K562 (cell line): ENCODE measurements around the gene WDR18. TPM values are rescaled to one million over a fixed set of nuclear protein-coding genes. Genes with fewer than 3 reads are reported as not detected.

Experiments used
- BCL6 ChIP-seq: fragments of 250-450 bp; sonication (Bioruptor Pico); IDR thresholded peaks from 2 replicates; pipeline ENCODE4 v1.4.0; 2020
- KAT2B ChIP-seq: IDR thresholded peaks from one replicate; pipeline ENCODE4 v1.6.1; 2012; ENCODE audit warnings: low read depth, mild to moderate bottlenecking, control low read depth, inconsistent platforms, low read length, moderate library complexity
- KHSRP ChIP-seq: fragments of 450-650 bp; IDR thresholded peaks from 2 replicates; pipeline ENCODE4 v1.6.1; 2017
- KLF16 ChIP-seq: IDR thresholded peaks from 2 replicates; pipeline ENCODE4 v1.6.1; 2016; ENCODE audit warnings: antibody characterized with exemption
- NCOR1 ChIP-seq: fragments of 450-650 bp; IDR thresholded peaks from 2 replicates; pipeline ENCODE4 v1.6.1; 2016; ENCODE audit warnings: mild to moderate bottlenecking, moderate library complexity
- NELFE ChIP-seq: IDR thresholded peaks from 2 replicates; pipeline ENCODE4 v1.6.1; 2011; ENCODE audit warnings: mild to moderate bottlenecking; ENCODE audit not compliant: insufficient read depth, insufficient read length
- PCBP2 ChIP-seq: fragments of 200-400 bp; formaldehyde crosslinking; IDR thresholded peaks from 2 replicates; pipeline ENCODE4 v1.6.1; 2018; ENCODE audit warnings: low read length, low read depth, mild to moderate bottlenecking, moderate library complexity; ENCODE audit not compliant: poor library complexity, severe bottlenecking
- RBM39 ChIP-seq: fragments of 200-400 bp; formaldehyde crosslinking; optimal IDR thresholded peaks from 2 replicates; pipeline ENCODE3; 2018; ENCODE audit warnings: low read depth, low read length
- SMAD4 ChIP-seq: fragments of 250-450 bp; sonication (Bioruptor Pico); conservative IDR thresholded peaks from 2 replicates; pipeline ENCODE4 v1.8.0; 2021; ENCODE audit warnings: inconsistent platforms, mild to moderate bottlenecking, moderate library complexity
- YBX1 ChIP-seq: fragments of 450-650 bp; IDR thresholded peaks from 2 replicates; pipeline ENCODE4 v1.7.1; 2016; ENCODE audit warnings: mild to moderate bottlenecking
- ZC3H11A ChIP-seq: IDR thresholded peaks from 2 replicates; pipeline ENCODE4 v1.6.1; 2012; ENCODE audit warnings: low read depth, low read length, improper control_type of control experiment
- ZNF184 ChIP-seq: sonication (generic); formaldehyde crosslinking; IDR thresholded peaks from 2 replicates; pipeline ENCODE4 v1.5.0; 2020; ENCODE audit warnings: missing genetic modification reagents
- ZNF316 ChIP-seq: fragments of 450-650 bp; IDR thresholded peaks from 2 replicates; pipeline ENCODE4 v1.6.1; 2016
- ZNF384 ChIP-seq: IDR thresholded peaks from 2 replicates; pipeline ENCODE4 v1.6.1; 2012; ENCODE audit warnings: low read depth, low read length, improper control_type of control experiment
- ZNF436 ChIP-seq: fragments of 250-450, 450-650 bp; sonication (Bioruptor Pico); formaldehyde crosslinking; IDR thresholded peaks from 2 replicates; pipeline ENCODE4 v1.7.0; 2020; ENCODE audit warnings: mild to moderate bottlenecking
- polyA plus RNA-seq, 8 experiments: library from polyadenylated mRNA; depleted of rRNA in 4 of 8; stranded (reverse) in 5 of 8; unstranded in 3 of 8; fragments of >200 nt; fragmentation: Nextera tagmentation in 2 of 8; fragmentation: Illumina TruSeq in 1 of 8; extraction: Ambion mirVana in 2 of 8; extraction: Trizol in 1 of 8; gene quantifications; 2 replicates each; pipeline versions ENCODE4 v1.2.1 to v1.2.3, GENCODE V29; 2011 to 2014; ENCODE audit warnings: inconsistent platforms in 1 of 8, missing spikeins in 1 of 8
- total RNA-seq, 7 experiments: library from RNA; depleted of rRNA in 6 of 7; stranded (reverse); fragments of >200 nt in 6 of 7; fragmentation: Illumina TruSeq in 2 of 7; extraction: Trizol in 2 of 7; gene quantifications; 2 replicates each; pipeline versions ENCODE4 v1.2.1 to v1.2.3, GENCODE V29; 2011 to 2021; ENCODE audit warnings: low replicate concordance in 1 of 7
- TF ChIP-seq, protein P1 (sequence below): fragments of 450-650 bp; IDR thresholded peaks from 2 replicates; pipeline ENCODE4 v1.7.1; 2018; ENCODE audit warnings: mild to moderate bottlenecking, low read depth; ENCODE audit not compliant: partially characterized antibody
- TF ChIP-seq, protein P2 (sequence below): fragments of 450-650 bp; IDR thresholded peaks from 2 replicates; pipeline ENCODE4 v1.6.1; 2016; ENCODE audit warnings: antibody characterized with exemption
- TF ChIP-seq, protein P3 (sequence below): sonication (generic); formaldehyde crosslinking; IDR thresholded peaks from 2 replicates; pipeline ENCODE4 v1.8.0; 2022; ENCODE audit warnings: mild to moderate bottlenecking, missing genetic modification reagents
- TF ChIP-seq, protein P4 (sequence below): fragments of 250-450 bp; sonication (Bioruptor Pico); IDR thresholded peaks from 2 replicates; pipeline ENCODE4 v1.5.0; 2022; ENCODE audit warnings: mild to moderate bottlenecking
- TF ChIP-seq, protein P5 (sequence below): fragments of 250-450 bp; sonication (Bioruptor Pico); IDR thresholded peaks from 2 replicates; pipeline ENCODE4 v1.5.0; 2021; ENCODE audit warnings: mild to moderate bottlenecking, borderline replicate concordance

WDR18 gene
- total and polyA plus RNA-seq, 9 of the 15 experiments (the other 6 are each of a cell fraction or from before 2014, with no cell fraction given): 0.65 to 181 (median 30.1) TPM

DNA sequence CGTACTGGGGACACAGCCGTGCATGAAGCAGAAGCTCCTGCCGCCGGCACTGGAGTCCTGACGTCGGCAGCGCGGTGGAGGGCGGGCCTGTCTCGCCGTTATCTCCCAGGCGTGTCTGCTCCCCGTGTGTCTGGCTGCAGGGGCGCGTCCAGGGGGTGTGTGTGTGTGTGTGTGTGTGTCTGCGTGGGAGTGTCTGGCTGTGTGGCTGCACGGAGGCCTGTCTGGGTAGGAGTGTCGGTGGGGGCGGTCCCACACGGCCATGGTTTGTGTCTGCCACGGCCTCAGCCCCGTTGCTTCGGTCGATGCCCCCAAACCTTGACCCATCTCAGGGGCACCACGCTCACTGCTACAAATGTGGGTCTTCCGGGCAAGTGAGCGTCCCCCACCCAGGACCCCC lies 40.0 kb upstream of the WDR18 start (continued):
- TF ChIP-seq, protein P1, sequence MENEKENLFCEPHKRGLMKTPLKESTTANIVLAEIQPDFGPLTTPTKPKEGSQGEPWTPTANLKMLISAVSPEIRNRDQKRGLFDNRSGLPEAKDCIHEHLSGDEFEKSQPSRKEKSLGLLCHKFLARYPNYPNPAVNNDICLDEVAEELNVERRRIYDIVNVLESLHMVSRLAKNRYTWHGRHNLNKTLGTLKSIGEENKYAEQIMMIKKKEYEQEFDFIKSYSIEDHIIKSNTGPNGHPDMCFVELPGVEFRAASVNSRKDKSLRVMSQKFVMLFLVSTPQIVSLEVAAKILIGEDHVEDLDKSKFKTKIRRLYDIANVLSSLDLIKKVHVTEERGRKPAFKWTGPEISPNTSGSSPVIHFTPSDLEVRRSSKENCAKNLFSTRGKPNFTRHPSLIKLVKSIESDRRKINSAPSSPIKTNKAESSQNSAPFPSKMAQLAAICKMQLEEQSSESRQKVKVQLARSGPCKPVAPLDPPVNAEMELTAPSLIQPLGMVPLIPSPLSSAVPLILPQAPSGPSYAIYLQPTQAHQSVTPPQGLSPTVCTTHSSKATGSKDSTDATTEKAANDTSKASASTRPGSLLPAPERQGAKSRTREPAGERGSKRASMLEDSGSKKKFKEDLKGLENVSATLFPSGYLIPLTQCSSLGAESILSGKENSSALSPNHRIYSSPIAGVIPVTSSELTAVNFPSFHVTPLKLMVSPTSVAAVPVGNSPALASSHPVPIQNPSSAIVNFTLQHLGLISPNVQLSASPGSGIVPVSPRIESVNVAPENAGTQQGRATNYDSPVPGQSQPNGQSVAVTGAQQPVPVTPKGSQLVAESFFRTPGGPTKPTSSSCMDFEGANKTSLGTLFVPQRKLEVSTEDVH: peak; percentile 62
- no peak for TF ChIP-seq KAT2B
- TF ChIP-seq SMAD4 (CRISPR knock-in tag): peak; percentile 100
- TF ChIP-seq, protein P2, sequence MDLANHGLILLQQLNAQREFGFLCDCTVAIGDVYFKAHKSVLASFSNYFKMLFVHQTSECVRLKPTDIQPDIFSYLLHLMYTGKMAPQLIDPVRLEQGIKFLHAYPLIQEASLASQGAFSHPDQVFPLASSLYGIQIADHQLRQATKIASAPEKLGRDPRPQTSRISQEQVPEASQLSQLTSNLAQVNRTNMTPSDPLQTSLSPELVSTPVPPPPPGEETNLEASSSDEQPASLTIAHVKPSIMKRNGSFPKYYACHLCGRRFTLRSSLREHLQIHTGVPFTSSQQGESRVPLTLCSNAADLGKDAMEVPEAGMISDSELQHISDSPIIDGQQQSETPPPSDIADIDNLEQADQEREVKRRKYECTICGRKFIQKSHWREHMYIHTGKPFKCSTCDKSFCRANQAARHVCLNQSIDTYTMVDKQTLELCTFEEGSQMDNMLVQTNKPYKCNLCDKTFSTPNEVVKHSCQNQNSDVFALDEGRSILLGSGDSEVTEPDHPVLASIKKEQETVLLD: peak; percentile 88
- TF ChIP-seq, protein P3, sequence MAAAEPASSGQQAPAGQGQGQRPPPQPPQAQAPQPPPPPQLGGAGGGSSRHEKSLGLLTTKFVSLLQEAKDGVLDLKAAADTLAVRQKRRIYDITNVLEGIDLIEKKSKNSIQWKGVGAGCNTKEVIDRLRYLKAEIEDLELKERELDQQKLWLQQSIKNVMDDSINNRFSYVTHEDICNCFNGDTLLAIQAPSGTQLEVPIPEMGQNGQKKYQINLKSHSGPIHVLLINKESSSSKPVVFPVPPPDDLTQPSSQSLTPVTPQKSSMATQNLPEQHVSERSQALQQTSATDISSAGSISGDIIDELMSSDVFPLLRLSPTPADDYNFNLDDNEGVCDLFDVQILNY: no peak; the same call in none of the 2 replicates
- TF ChIP-seq, protein P4, sequence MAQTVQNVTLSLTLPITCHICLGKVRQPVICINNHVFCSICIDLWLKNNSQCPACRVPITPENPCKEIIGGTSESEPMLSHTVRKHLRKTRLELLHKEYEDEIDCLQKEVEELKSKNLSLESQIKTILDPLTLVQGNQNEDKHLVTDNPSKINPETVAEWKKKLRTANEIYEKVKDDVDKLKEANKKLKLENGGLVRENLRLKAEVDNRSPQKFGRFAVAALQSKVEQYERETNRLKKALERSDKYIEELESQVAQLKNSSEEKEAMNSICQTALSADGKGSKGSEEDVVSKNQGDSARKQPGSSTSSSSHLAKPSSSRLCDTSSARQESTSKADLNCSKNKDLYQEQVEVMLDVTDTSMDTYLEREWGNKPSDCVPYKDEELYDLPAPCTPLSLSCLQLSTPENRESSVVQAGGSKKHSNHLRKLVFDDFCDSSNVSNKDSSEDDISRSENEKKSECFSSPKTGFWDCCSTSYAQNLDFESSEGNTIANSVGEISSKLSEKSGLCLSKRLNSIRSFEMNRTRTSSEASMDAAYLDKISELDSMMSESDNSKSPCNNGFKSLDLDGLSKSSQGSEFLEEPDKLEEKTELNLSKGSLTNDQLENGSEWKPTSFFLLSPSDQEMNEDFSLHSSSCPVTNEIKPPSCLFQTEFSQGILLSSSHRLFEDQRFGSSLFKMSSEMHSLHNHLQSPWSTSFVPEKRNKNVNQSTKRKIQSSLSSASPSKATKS (CRISPR knock-in tag): no peak
- peak; percentile 100 for TF ChIP-seq NCOR1
- TF ChIP-seq ZNF436 (CRISPR knock-in tag): no peak
- no peak for TF ChIP-seq BCL6
- no peak for TF ChIP-seq ZNF184 (CRISPR knock-in tag)
- TF ChIP-seq ZC3H11A: no peak
- peak; percentile 84 for TF ChIP-seq KLF16
- TF ChIP-seq RBM39: no peak
- no peak for TF ChIP-seq YBX1
- TF ChIP-seq, protein P5, sequence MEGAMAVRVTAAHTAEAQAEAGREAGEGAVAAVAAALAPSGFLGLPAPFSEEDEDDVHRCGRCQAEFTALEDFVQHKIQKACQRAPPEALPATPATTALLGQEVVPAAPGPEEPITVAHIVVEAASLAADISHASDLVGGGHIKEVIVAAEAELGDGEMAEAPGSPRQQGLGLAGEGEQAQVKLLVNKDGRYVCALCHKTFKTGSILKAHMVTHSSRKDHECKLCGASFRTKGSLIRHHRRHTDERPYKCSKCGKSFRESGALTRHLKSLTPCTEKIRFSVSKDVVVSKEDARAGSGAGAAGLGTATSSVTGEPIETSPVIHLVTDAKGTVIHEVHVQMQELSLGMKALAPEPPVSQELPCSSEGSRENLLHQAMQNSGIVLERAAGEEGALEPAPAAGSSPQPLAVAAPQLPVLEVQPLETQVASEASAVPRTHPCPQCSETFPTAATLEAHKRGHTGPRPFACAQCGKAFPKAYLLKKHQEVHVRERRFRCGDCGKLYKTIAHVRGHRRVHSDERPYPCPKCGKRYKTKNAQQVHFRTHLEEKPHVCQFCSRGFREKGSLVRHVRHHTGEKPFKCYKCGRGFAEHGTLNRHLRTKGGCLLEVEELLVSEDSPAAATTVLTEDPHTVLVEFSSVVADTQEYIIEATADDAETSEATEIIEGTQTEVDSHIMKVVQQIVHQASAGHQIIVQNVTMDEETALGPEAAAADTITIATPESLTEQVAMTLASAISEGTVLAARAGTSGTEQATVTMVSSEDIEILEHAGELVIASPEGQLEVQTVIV (CRISPR knock-in tag): no peak
- no peak for TF ChIP-seq KHSRP
- TF ChIP-seq NELFE: no peak
- TF ChIP-seq PCBP2: no peak
- TF ChIP-seq ZNF316: no peak
- TF ChIP-seq ZNF384: 0 out of 2 replicates have a peak, but pooled peaks have one; percentile 46
